Prostate gland (tissue), 2 donors: Measurements from ENCODE around the gene ARRDC5.

Experiments
- CTCF ChIP-seq, 4 experiments: fragments of 200-600 bp in 2 of 4; fragments of 450-650 bp in 2 of 4; sonication (generic) in 2 of 4; IDR thresholded peaks; 1 replicate in 3 of 4; 2 replicates in 1 of 4; pipeline ENCODE4 v1.5.1; 2016 to 2019; ENCODE audit warnings: antibody characterized with exemption in 4 of 4, mild to moderate bottlenecking in 2 of 4, moderate library complexity in 2 of 4
- POLR2A ChIP-seq: fragments of 450-650 bp; IDR thresholded peaks from one replicate; pipeline ENCODE4 v1.6.1; 2016; ENCODE audit warnings: antibody characterized with exemption, mild to moderate bottlenecking

DNA sequence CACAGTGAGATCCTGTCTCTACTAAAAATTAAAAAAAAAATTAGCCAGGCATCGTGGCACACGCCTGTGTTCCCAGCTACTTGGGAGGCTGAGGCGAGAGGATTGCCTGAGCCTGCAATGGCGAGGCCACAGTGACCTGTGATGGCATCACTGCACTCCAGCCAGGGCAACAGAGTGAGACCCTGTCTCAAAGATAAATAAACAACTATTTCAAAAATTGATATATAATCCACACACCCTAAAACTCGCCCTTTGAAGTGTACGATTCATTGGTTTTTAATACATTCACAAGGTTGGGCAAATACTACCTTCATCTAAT is 59.1 kb downstream of the ARRDC5 start:
- TF ChIP-seq CTCF (IDR thresholded peaks at IDR 0.05) (no peak), POLR2A (no peak)
